ENCODE results near the gene RHBDL3. TPM values are rescaled to one million over a fixed set of nuclear protein-coding genes. Genes with fewer than 3 reads are reported as not detected.

RHBDL3 gene
- total RNA-seq, 1 experiment from 2014 or later: 12.5 TPM

DNA sequence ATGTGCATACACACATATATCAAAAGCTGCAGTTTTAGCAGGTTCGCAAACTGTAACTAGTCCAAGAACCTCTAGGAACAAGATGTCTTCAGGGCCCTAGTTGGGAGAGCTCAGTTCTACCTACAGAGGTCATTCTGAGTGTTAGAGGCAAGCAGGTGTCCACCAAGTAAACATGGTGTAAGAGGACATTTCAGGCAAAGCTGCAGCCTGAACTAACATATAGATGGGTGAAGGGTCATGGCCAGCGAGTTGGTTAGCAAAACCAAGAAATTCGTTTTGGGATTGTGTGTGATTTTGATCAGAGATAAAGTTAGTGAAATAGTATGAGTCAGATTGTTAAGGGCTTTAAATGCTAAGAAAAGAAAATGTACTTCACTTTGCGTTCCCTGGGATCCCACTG lies 51.7 kb downstream of the RHBDL3 start:
- Histone ChIP-seq H2BK120ac (ENCODE audit: low read depth, low read length, poor library complexity, severe bottlenecking) (no peak overlapping the region), H3K56ac (ENCODE audit: insufficient read length, low read depth, low read length) (no peak overlapping the region), H3K23ac (ENCODE audit: insufficient read length, low read depth, low read length) (no peak overlapping the region), H3T11ph (ENCODE audit: low read length) (no peak overlapping the region), H3K79me1 (ENCODE audit: insufficient read depth, low read depth, low read length, poor library complexity, severe bottlenecking) (no peaks in the 10 kb centered on the region), H4K20me1 (ENCODE audit: control insufficient read depth, insufficient read depth, insufficient read length) (no peaks in the 10 kb centered on the region), H3K27ac (ENCODE audit: insufficient read length, low read depth, low read length) (no peak overlapping the region), H3K4me2 (ENCODE audit: insufficient read depth, insufficient read length, low read length) (no peak overlapping the region), H2BK5ac (ENCODE audit: insufficient read length, low read length) (no peak overlapping the region), H3K27me3 (ENCODE audit: insufficient read depth, low read length) (no peaks in the 10 kb centered on the region), H2BK20ac (ENCODE audit: low read depth, low read length, poor library complexity, severe bottlenecking) (no peak overlapping the region), H3K23me2 (ENCODE audit: insufficient read length, low read depth, low read length, poor library complexity, severe bottlenecking) (no peaks in the 10 kb centered on the region), H3K9me3 (ENCODE audit: control insufficient read depth, low read depth, low read length) (no peaks in the 10 kb centered on the region), H3K14ac (ENCODE audit: insufficient read depth, low read length) (no peak overlapping the region), H2AK5ac (ENCODE audit: insufficient read length, low read length) (no peak overlapping the region), H3K18ac (ENCODE audit: insufficient read length, low read depth, low read length) (no peak overlapping the region), H2BK12ac (ENCODE audit: insufficient read length, low read depth, low read length) (no peak overlapping the region), H3K4me1 (ENCODE audit: insufficient read depth, low read length) (no peaks in the 10 kb centered on the region), H4K8ac (replicated peaks; ENCODE audit: insufficient read length, low read depth, low read length) (no peak overlapping the region), H2BK15ac (ENCODE audit: low read depth, low read length) (no peak overlapping the region), H3K9ac (ENCODE audit: extremely low read depth, insufficient read length, low read length) (no peak overlapping the region), H3K4ac (ENCODE audit: low read depth, low read length) (no peak overlapping the region), H3K79me2 (ENCODE audit: insufficient read depth, low read length) (no peaks in the 10 kb centered on the region; the same call in 1 of the 2 replicates), H4K5ac (ENCODE audit: insufficient read length, low read depth, low read length) (no peak overlapping the region), H2AFZ (ENCODE audit: low read length) (no peak overlapping the region), H4K91ac (ENCODE audit: insufficient read length, low read depth, low read length) (no peak overlapping the region)
- peak overlapping the region in 1 of 3 experiments; percentile 62; a peak in 2 of 7 replicates for H3K27ac Mint-ChIP-seq
- peaks cover 1 to 31% (median 6%) of the 10 kb centered on the region in 3 experiments; a peak in 6 of 7 replicates for H3K36me3 Mint-ChIP-seq (ENCODE audit: insufficient read depth in 1 of 3, low read depth in 3 of 3)
- no peak for TF ChIP-seq CTCF (conservative IDR thresholded peaks at IDR 0.05)
- no peaks in the 10 kb centered on the region for H3K9me3 Mint-ChIP-seq
- DNase-seq: no peak
- peaks cover 21 to 28% of the 10 kb centered on the region in 2 experiments for H3K4me1 Mint-ChIP-seq
- WGBS (ENCODE audit: extremely low coverage, insufficient read length, low lambda C conversion rate): 100% methylated on average over 1 of the region's 4 CpGs
- peaks cover 3% of the 10 kb centered on the region; the same call in 1 of the 2 replicates for H3K27me3 Mint-ChIP-seq (ENCODE audit: low read depth)
- H3K4me3 Mint-ChIP-seq: no peak overlapping the region
